Loucy (cell line): ENCODE measurements around the gene PLCXD1.

ENCODE experiments used
- H2AFZ ChIP-seq: fragments of 200-600 bp; sonication (generic); 2 replicates; pipeline ENCODE4 v1.6.0; 2016; ENCODE audit warnings: antibody characterized with exemption, mild to moderate bottlenecking, low read length, moderate library complexity
- H3F3A ChIP-seq: fragments of 200-600 bp; 2 replicates; pipeline ENCODE4 v1.6.0; 2016; ENCODE audit warnings: antibody characterized with exemption, low read depth, mild to moderate bottlenecking
- H3K27me3 ChIP-seq: fragments of 200-600 bp; sonication (generic); 2 replicates; pipeline ENCODE4 v1.6.1; 2014; ENCODE audit warnings: low read length, mild to moderate bottlenecking; ENCODE audit not compliant: insufficient read depth, poor library complexity, severe bottlenecking
- H3K36me3 ChIP-seq: fragments of 200-600 bp; sonication (generic); 2 replicates; pipeline ENCODE4 v1.6.1; 2016; ENCODE audit warnings: low read length; ENCODE audit not compliant: insufficient read depth
- H3K4me1 ChIP-seq: fragments of 200-600 bp; sonication (generic); 2 replicates; pipeline ENCODE4 v1.5.1; 2014; ENCODE audit warnings: low read length, mild to moderate bottlenecking; ENCODE audit not compliant: insufficient read depth, poor library complexity, severe bottlenecking
- H3K4me2 ChIP-seq: fragments of 200-600 bp; sonication (generic); 2 replicates; pipeline ENCODE4 v1.6.0; 2014; ENCODE audit warnings: antibody characterized with exemption, low read length, low read depth, mild to moderate bottlenecking; ENCODE audit not compliant: poor library complexity, severe bottlenecking
- H3K4me3 ChIP-seq: fragments of 200-600 bp; sonication (generic); 2 replicates; pipeline ENCODE4 v1.5.1; 2014; ENCODE audit warnings: low read length, mild to moderate bottlenecking, mixed read lengths; ENCODE audit not compliant: poor library complexity, severe bottlenecking
- H3K79me2 ChIP-seq: fragments of 200-600 bp; sonication (generic); 2 replicates; pipeline ENCODE4 v1.6.1; 2014; ENCODE audit warnings: low read length; ENCODE audit not compliant: insufficient read depth
- H3K9ac ChIP-seq: fragments of 200-600 bp; sonication (generic); 2 replicates; pipeline ENCODE4 v1.6.0; 2014; ENCODE audit warnings: mild to moderate bottlenecking, low read depth, low read length, moderate library complexity; ENCODE audit not compliant: poor library complexity, severe bottlenecking
- H3K9me2 ChIP-seq: fragments of 200-600 bp; sonication (generic); replicated peaks from 2 replicates; pipeline ENCODE4 v1.6.1; 2016; ENCODE audit warnings: low read depth, low read length, mixed read lengths
- H3K9me3 ChIP-seq: fragments of 200-600 bp; sonication (generic); 2 replicates; pipeline ENCODE4 v1.6.1; 2014; ENCODE audit warnings: mild to moderate bottlenecking, antibody characterized with exemption, low read length, low read depth; ENCODE audit not compliant: insufficient read depth
- H4K20me1 ChIP-seq: fragments of 200-600 bp; sonication (generic); 2 replicates; pipeline ENCODE4 v1.6.0; 2014; ENCODE audit warnings: antibody characterized with exemption, low read length, mild to moderate bottlenecking; ENCODE audit not compliant: insufficient read depth, poor library complexity, severe bottlenecking
- CTCF ChIP-seq: fragments of 200-600 bp; sonication (generic); conservative IDR thresholded peaks from 2 replicates; pipeline ENCODE4 v1.5.1; 2014; ENCODE audit warnings: mild to moderate bottlenecking, antibody characterized with exemption, low read length
- EZH2phosphoT487 ChIP-seq: fragments of 200-600 bp; IDR thresholded peaks from 2 replicates; pipeline ENCODE4 v1.6.1; 2018; ENCODE audit warnings: antibody characterized with exemption, mild to moderate bottlenecking, moderate library complexity, borderline replicate concordance

PLCXD1 gene

GRCh38 chrX:337331-337831, 56.2 kb downstream of the PLCXD1 start:
- Histone ChIP-seq H3K27me3 (no peaks in the 10 kb centered on the region), H2AFZ (no peak overlapping the region), H3K79me2 (no peaks in the 10 kb centered on the region), H3K4me1 (no peaks in the 10 kb centered on the region), H3K36me3 (no peaks in the 10 kb centered on the region; the same call in 1 of the 2 replicates), H3K9me2 (no peaks in the 10 kb centered on the region), H3K9ac (no peak overlapping the region), H3K9me3 (no peaks in the 10 kb centered on the region), H3K4me2 (no peak overlapping the region), H4K20me1 (no peaks in the 10 kb centered on the region), H3K4me3 (no peak overlapping the region), H3F3A (no peaks in the 10 kb centered on the region)
- TF ChIP-seq CTCF, result no peak
- no peak for TF ChIP-seq EZH2phosphoT487

DNA sequence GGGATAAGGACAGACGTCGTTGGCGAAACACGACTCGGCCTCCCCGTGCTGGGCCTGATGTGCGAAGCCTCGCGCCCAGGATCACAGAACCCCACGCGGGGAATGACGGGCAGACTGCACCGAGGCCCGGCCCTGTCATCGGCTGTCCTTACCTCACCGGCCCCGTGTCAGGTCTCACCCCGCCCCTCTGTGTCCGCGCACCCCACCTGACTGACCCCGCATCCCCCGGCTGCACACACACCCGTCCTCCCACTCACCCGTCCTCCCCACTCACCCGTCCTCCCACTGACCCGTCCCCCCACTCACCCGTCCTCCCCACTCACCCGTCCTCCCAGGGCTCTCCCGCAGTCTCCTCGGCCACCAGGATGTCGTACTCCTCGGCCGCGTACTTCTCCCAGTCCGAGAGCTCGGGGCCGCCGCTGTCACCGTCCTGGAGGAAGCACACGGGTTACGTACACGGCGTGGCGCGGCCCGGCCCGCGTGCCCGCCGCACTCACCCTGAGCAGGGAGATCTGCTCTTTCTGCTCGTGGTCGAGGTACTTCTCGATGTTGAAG, 57.2 kb downstream of the PLCXD1 start:
- Histone ChIP-seq H3K79me2 (no peaks in the 10 kb centered on the region), H3K36me3 (no peaks in the 10 kb centered on the region; the same call in 1 of the 2 replicates), H4K20me1 (no peaks in the 10 kb centered on the region), H3K9me3 (no peaks in the 10 kb centered on the region), H3K9ac (no peak overlapping the region), H3K4me2 (no peak overlapping the region), H3K9me2 (no peaks in the 10 kb centered on the region), H2AFZ (no peak overlapping the region), H3K4me1 (no peaks in the 10 kb centered on the region), H3F3A (no peaks in the 10 kb centered on the region), H3K27me3 (no peaks in the 10 kb centered on the region), H3K4me3 (no peak overlapping the region)
- TF ChIP-seq EZH2phosphoT487 (no peak), CTCF (no peak)

GRCh38 chrX:338836-339400, 57.7 kb downstream of the PLCXD1 start:
- no peak overlapping the region for H2AFZ ChIP-seq
- no peaks in the 10 kb centered on the region for H3K4me1 ChIP-seq
- no peak overlapping the region for H3K4me3 ChIP-seq
- H3K36me3 ChIP-seq, result no peaks in the 10 kb centered on the region
- no peaks in the 10 kb centered on the region for H3K9me3 ChIP-seq
- no peak overlapping the region for H3K4me2 ChIP-seq
- no peaks in the 10 kb centered on the region for H3F3A ChIP-seq
- H3K79me2 ChIP-seq, result no peaks in the 10 kb centered on the region
- no peak overlapping the region for H3K9ac ChIP-seq
- TF ChIP-seq CTCF, result no peak
- TF ChIP-seq EZH2phosphoT487, result no peak
- H3K9me2 ChIP-seq, result no peaks in the 10 kb centered on the region
- H3K27me3 ChIP-seq, result no peaks in the 10 kb centered on the region
- no peaks in the 10 kb centered on the region for H4K20me1 ChIP-seq
